SK-N-SH treated with all-trans-retinoic acid at 6 μM for 48 hours (cell line): ENCODE data around the gene ADGRL2.
A peak's percentile ranks its signal among the peaks of the same experiment; 100 is the strongest.

Experiments used
- ATAC-seq: fragments of 200-7000 bp; cut with Tn5 transposase; 3 replicates; pipeline ENCODE4 v1.9.1; 2020; ENCODE audit warnings: mild to moderate bottlenecking, moderate library complexity
- ARNTL ChIP-seq: fragments of 450-650 bp; formaldehyde crosslinking; IDR thresholded peaks from 2 replicates; pipeline ENCODE4 v1.5.0; 2020; ENCODE audit warnings: low read depth, mild to moderate bottlenecking, moderate library complexity, borderline replicate concordance
- BACH2 ChIP-seq: fragments of 250-450 bp; sonication (Bioruptor Pico); IDR thresholded peaks from 2 replicates; pipeline ENCODE4 v1.9.0; 2021; ENCODE audit warnings: mild to moderate bottlenecking, borderline replicate concordance
- CSDC2 ChIP-seq: fragments of 250-450 bp; sonication (Bioruptor Pico); IDR thresholded peaks from 2 replicates; pipeline ENCODE4 v1.5.0; 2020; ENCODE audit warnings: mild to moderate bottlenecking, moderate library complexity
- CSRNP3 ChIP-seq: fragments of 250-450 bp; sonication (Bioruptor Pico); IDR thresholded peaks from 2 replicates; pipeline ENCODE4 v1.5.1; 2021; ENCODE audit warnings: mild to moderate bottlenecking, moderate library complexity
- ESRRG ChIP-seq: fragments of 250-450 bp; sonication (Bioruptor Pico); IDR thresholded peaks from 2 replicates; pipeline ENCODE4 v1.6.1; 2021; ENCODE audit warnings: mild to moderate bottlenecking
- GLIS3 ChIP-seq: fragments of 250-450 bp; sonication (Bioruptor Pico); IDR thresholded peaks from 2 replicates; pipeline ENCODE4 v1.5.0; 2020; ENCODE audit warnings: mild to moderate bottlenecking, moderate library complexity
- ISL1 ChIP-seq: fragments of 250-450 bp; sonication (Bioruptor Pico); IDR thresholded peaks from 2 replicates; pipeline ENCODE4 v2.1.2; 2022; ENCODE audit warnings: mild to moderate bottlenecking, moderate library complexity
- OSR1 ChIP-seq: fragments of 250-450 bp; sonication (Bioruptor Pico); IDR thresholded peaks from 2 replicates; pipeline ENCODE4 v1.8.0; 2022; ENCODE audit warnings: moderate library complexity, mild to moderate bottlenecking, inconsistent platforms
- PPARA ChIP-seq: fragments of 250-450 bp; sonication (Bioruptor Pico); IDR thresholded peaks from 2 replicates; pipeline ENCODE4 v1.5.0; 2020; ENCODE audit warnings: mild to moderate bottlenecking, borderline replicate concordance
- RARB ChIP-seq: fragments of 250-450 bp; sonication (Bioruptor Pico); IDR thresholded peaks from 2 replicates; pipeline ENCODE4 v1.8.0; 2021; ENCODE audit warnings: mild to moderate bottlenecking, moderate library complexity
- TCF4 ChIP-seq: fragments of 250-450 bp; sonication (Bioruptor Pico); IDR thresholded peaks from 2 replicates; pipeline ENCODE4 v1.8.0; 2021; ENCODE audit warnings: mild to moderate bottlenecking, moderate library complexity, borderline replicate concordance
- TOX ChIP-seq: fragments of 250-450 bp; sonication (Bioruptor Pico); IDR thresholded peaks from 2 replicates; pipeline ENCODE4 v1.8.0; 2021; ENCODE audit warnings: mild to moderate bottlenecking, moderate library complexity, borderline replicate concordance
- ZC3H10 ChIP-seq: fragments of 250-450 bp; sonication (Bioruptor Pico); IDR thresholded peaks from 2 replicates; pipeline ENCODE4 v1.5.1; 2021; ENCODE audit warnings: mild to moderate bottlenecking, moderate library complexity
- ZFP3 ChIP-seq: fragments of 250-450 bp; sonication (Bioruptor Pico); IDR thresholded peaks from 2 replicates; pipeline ENCODE4 v1.5.0; 2020; ENCODE audit warnings: mild to moderate bottlenecking, moderate library complexity
- ZFP30 ChIP-seq: fragments of 450-650 bp; formaldehyde crosslinking; IDR thresholded peaks from 2 replicates; pipeline ENCODE4 v1.5.0; 2022; ENCODE audit warnings: mild to moderate bottlenecking, moderate library complexity
- ZNF565 ChIP-seq: fragments of 450-650 bp; formaldehyde crosslinking; conservative IDR thresholded peaks from 2 replicates; pipeline ENCODE4 v1.5.0; 2020; ENCODE audit warnings: low read depth, mild to moderate bottlenecking, moderate library complexity
- ZNF70 ChIP-seq: fragments of 450-650 bp; formaldehyde crosslinking; IDR thresholded peaks from 2 replicates; pipeline ENCODE4 v1.5.0; 2020; ENCODE audit warnings: mild to moderate bottlenecking, moderate library complexity
- ZNF8 ChIP-seq: fragments of 450-650 bp; formaldehyde crosslinking; IDR thresholded peaks from 2 replicates; pipeline ENCODE4 v1.5.0; 2020; ENCODE audit warnings: mild to moderate bottlenecking, moderate library complexity
- TF ChIP-seq, protein P1 (sequence below): fragments of 250-450 bp; sonication (Bioruptor Pico); IDR thresholded peaks from 2 replicates; pipeline ENCODE4 v1.5.0; 2020; ENCODE audit warnings: mild to moderate bottlenecking, moderate library complexity
- TF ChIP-seq, protein P2 (sequence below): fragments of 250-450 bp; sonication (Bioruptor Pico); IDR thresholded peaks from 2 replicates; pipeline ENCODE4 v1.8.0; 2020; ENCODE audit warnings: mild to moderate bottlenecking, moderate library complexity, borderline replicate concordance
- TF ChIP-seq, protein P3 (sequence below): fragments of 250-450 bp; sonication (Bioruptor Pico); IDR thresholded peaks from 2 replicates; pipeline ENCODE4 v1.5.1; 2020; ENCODE audit warnings: low read depth, mild to moderate bottlenecking, moderate library complexity
- TF ChIP-seq, protein P4 (sequence below): fragments of 250-450 bp; sonication (Bioruptor Pico); IDR thresholded peaks from 2 replicates; pipeline ENCODE4 v1.8.0; 2021; ENCODE audit warnings: low read depth, mild to moderate bottlenecking, moderate library complexity, borderline replicate concordance

The ADGRL2 gene

DNA sequence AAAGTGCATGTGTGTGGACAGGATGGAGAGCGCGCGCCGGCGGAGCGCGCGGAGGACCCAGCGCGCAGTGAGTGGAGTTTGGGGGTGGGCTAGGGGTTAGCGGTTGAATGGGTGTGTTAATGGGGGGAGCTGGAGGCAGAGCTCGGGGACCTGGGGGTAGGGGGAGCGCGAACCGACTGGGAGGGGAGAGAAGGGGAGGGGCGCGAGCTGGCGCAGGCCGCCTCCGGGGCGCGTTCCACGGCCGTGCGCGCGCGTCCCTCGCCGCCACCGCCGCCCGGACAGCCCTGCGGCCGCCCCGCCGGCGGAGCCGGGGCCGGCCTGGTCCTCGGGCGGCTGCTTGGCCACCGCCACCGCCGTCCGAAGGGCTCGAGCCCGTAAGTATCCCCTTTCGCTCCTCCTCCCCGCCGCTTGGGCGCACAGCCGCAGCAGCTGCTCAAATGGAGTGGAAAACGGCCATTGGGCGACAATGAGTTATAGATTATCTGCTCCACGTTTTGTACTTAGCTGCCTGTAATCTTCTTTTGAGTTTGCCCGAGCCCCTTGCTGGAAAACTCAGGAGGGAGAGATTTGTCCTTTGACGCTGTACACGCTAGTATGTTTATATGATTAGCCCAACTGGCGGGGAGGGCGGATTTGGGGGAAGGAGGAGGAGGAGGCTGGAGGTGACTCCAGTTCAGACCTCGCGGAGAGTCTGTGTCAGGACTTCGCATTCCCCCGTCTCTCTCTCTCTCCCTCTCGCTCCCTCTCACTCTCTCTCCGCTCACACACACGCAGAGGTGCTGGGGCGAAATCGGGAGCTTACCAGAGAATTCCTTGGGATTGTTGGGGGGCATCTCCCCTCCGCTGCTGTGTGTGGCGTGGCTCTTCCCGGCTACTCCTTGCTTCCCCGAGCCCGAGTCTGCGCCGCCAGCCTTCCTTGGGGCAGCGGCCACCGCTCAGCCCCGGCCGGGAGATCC is at the start of gene ADGRL2:
Gene ADGRL2 (plus strand): TSS at position 240 of the 956 bp plus-strand sequence. CDS start 36,051 bp downstream, outside the sequence.
- no peak for TF ChIP-seq PPARA (CRISPR knock-in tag)
- no peak for TF ChIP-seq BACH2 (CRISPR knock-in tag)
- TF ChIP-seq, protein P1, sequence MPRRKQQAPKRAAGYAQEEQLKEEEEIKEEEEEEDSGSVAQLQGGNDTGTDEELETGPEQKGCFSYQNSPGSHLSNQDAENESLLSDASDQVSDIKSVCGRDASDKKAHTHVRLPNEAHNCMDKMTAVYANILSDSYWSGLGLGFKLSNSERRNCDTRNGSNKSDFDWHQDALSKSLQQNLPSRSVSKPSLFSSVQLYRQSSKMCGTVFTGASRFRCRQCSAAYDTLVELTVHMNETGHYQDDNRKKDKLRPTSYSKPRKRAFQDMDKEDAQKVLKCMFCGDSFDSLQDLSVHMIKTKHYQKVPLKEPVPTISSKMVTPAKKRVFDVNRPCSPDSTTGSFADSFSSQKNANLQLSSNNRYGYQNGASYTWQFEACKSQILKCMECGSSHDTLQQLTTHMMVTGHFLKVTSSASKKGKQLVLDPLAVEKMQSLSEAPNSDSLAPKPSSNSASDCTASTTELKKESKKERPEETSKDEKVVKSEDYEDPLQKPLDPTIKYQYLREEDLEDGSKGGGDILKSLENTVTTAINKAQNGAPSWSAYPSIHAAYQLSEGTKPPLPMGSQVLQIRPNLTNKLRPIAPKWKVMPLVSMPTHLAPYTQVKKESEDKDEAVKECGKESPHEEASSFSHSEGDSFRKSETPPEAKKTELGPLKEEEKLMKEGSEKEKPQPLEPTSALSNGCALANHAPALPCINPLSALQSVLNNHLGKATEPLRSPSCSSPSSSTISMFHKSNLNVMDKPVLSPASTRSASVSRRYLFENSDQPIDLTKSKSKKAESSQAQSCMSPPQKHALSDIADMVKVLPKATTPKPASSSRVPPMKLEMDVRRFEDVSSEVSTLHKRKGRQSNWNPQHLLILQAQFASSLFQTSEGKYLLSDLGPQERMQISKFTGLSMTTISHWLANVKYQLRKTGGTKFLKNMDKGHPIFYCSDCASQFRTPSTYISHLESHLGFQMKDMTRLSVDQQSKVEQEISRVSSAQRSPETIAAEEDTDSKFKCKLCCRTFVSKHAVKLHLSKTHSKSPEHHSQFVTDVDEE (CRISPR knock-in tag) = no peak
- TF ChIP-seq ZNF8 (CRISPR knock-in tag) = no peak
- no peak for TF ChIP-seq CSRNP3 (CRISPR knock-in tag)
- no peak for TF ChIP-seq CSDC2 (CRISPR knock-in tag)
- no peak; the same call in 1 of the 2 replicates for TF ChIP-seq TCF4
- TF ChIP-seq ZNF565 = no peak
- no peak for TF ChIP-seq GLIS3 (CRISPR knock-in tag)
- TF ChIP-seq, all 23 proteins: peak for 0
- peak; percentile 71 for ATAC-seq

- TF ChIP-seq ZNF565 = no peak
- TF ChIP-seq ESRRG (CRISPR knock-in tag) = no peak
- no peak for TF ChIP-seq ZNF70 (CRISPR knock-in tag)
- no peak for TF ChIP-seq GLIS3 (CRISPR knock-in tag)
- TF ChIP-seq RARB (CRISPR knock-in tag) = no peak
- TF ChIP-seq ISL1 (CRISPR knock-in tag) = no peak
- TF ChIP-seq TCF4 = no peak
- no peak for TF ChIP-seq ZFP30 (CRISPR knock-in tag)
- TF ChIP-seq OSR1 = no peak
- TF ChIP-seq ZC3H10 (CRISPR knock-in tag) = no peak
- TF ChIP-seq TOX = no peak
- TF ChIP-seq, all 23 proteins: peak for 0
- ATAC-seq = no peak
These were observed 47.9 kb upstream of the ADGRL2 start for GRCh38 chr1:81752840-81753239.

- no peak for TF ChIP-seq ZFP3
- TF ChIP-seq TOX = no peak
- no peak for TF ChIP-seq ZC3H10 (CRISPR knock-in tag)
- no peak for TF ChIP-seq ESRRG (CRISPR knock-in tag)
- TF ChIP-seq, protein P2, sequence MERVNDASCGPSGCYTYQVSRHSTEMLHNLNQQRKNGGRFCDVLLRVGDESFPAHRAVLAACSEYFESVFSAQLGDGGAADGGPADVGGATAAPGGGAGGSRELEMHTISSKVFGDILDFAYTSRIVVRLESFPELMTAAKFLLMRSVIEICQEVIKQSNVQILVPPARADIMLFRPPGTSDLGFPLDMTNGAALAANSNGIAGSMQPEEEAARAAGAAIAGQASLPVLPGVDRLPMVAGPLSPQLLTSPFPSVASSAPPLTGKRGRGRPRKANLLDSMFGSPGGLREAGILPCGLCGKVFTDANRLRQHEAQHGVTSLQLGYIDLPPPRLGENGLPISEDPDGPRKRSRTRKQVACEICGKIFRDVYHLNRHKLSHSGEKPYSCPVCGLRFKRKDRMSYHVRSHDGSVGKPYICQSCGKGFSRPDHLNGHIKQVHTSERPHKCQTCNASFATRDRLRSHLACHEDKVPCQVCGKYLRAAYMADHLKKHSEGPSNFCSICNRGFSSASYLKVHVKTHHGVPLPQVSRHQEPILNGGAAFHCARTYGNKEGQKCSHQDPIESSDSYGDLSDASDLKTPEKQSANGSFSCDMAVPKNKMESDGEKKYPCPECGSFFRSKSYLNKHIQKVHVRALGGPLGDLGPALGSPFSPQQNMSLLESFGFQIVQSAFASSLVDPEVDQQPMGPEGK = no peak
- TF ChIP-seq, protein P1 (CRISPR knock-in tag) = no peak
- no peak for TF ChIP-seq ZNF565
- TF ChIP-seq, protein P3, sequence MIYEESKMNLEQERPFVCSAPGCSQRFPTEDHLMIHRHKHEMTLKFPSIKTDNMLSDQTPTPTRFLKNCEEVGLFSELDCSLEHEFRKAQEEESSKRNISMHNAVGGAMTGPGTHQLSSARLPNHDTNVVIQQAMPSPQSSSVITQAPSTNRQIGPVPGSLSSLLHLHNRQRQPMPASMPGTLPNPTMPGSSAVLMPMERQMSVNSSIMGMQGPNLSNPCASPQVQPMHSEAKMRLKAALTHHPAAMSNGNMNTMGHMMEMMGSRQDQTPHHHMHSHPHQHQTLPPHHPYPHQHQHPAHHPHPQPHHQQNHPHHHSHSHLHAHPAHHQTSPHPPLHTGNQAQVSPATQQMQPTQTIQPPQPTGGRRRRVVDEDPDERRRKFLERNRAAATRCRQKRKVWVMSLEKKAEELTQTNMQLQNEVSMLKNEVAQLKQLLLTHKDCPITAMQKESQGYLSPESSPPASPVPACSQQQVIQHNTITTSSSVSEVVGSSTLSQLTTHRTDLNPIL = no peak
- no peak for TF ChIP-seq OSR1
- no peak for TF ChIP-seq ISL1 (CRISPR knock-in tag)
- TF ChIP-seq RARB (CRISPR knock-in tag) = no peak
- TF ChIP-seq ARNTL (CRISPR knock-in tag) = no peak
- TF ChIP-seq ZNF70 (CRISPR knock-in tag) = no peak
- TF ChIP-seq, protein P4, sequence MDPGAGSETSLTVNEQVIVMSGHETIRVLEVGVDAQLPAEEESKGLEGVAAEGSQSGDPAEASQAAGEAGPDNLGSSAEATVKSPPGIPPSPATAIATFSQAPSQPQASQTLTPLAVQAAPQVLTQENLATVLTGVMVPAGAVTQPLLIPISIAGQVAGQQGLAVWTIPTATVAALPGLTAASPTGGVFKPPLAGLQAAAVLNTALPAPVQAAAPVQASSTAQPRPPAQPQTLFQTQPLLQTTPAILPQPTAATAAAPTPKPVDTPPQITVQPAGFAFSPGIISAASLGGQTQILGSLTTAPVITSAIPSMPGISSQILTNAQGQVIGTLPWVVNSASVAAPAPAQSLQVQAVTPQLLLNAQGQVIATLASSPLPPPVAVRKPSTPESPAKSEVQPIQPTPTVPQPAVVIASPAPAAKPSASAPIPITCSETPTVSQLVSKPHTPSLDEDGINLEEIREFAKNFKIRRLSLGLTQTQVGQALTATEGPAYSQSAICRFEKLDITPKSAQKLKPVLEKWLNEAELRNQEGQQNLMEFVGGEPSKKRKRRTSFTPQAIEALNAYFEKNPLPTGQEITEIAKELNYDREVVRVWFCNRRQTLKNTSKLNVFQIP = no peak
- TF ChIP-seq CSDC2 (CRISPR knock-in tag) = no peak
- no peak for TF ChIP-seq TCF4
- no peak for ATAC-seq
These were observed 46.3 kb upstream of the ADGRL2 start for GRCh38 chr1:81754424-81754823.
